HepG2 (cell line): ENCODE measurements around the gene NCOR2. TPM values are rescaled to one million over a fixed set of nuclear protein-coding genes. Genes with fewer than 3 reads are reported as not detected.

Source experiments
- ATAC-seq: fragments of 200-7000 bp; cut with Tn5 transposase; 3 replicates; pipeline ENCODE4 v1.9.1; 2020; ENCODE audit warnings: mild to moderate bottlenecking, moderate library complexity
- BruUV-seq: library from RNA; stranded (reverse); fragments of 400-500 nt; replicated peaks from 2 replicates; lab custom pipeline; 2021; lab: Mats Ljungman, UMichigan
- CTCF ChIA-PET: fragments of 300-600 bp; formaldehyde crosslinking; extraction: SDS; loops from one replicate; lab custom pipeline; 2021; ENCODE audit warnings: low total read pairs, inconsistent platforms, low intra/inter-chr PET ratio; lab: Yijun Ruan, JAX
- POLR2A ChIA-PET: fragments of 350-600 bp; sonication (Branson Sonifier 250); formaldehyde crosslinking; loops from one replicate; lab custom pipeline; 2020; ENCODE audit warnings: antibody characterized with exemption, inconsistent platforms; lab: Yijun Ruan, JAX
- DNase-seq: peaks from one replicate; pipeline ENCODE4 v3.0.0-alpha.2; 2015; ENCODE audit warnings: low spot score
- FAIRE-seq: peaks from 3 replicates; lab custom pipeline; 2011; peaks lifted over from hg19 to GRCh38; lab: Jason Lieb, UNC
- H2AFZ ChIP-seq: one replicate; pipeline ENCODE4 v1.6.1; 2011; ENCODE audit warnings: low read length, inconsistent platforms
- H3K27ac ChIP-seq: fragments of 300-600 bp; 3 replicates; pipeline ENCODE4 v1.8.0; 2011; ENCODE audit warnings: mixed run types, mild to moderate bottlenecking, mixed read lengths, low read length, inconsistent platforms; ENCODE audit not compliant: insufficient read depth; ENCODE audit errors: extremely low read length
- H3K27me3 ChIP-seq, 2 experiments: fragments of 200-600 bp in 1 of 2; 2 replicates in 1 of 2; 3 replicates in 1 of 2; pipeline versions ENCODE4 v1.6.0 to v1.8.0; 2011; ENCODE audit warnings: low read length in 2 of 2, mild to moderate bottlenecking in 2 of 2, moderate library complexity in 2 of 2, inconsistent platforms in 1 of 2; ENCODE audit not compliant: insufficient read depth in 2 of 2, control insufficient read depth in 1 of 2
- H3K36me3 ChIP-seq, 2 experiments: fragments of 200-600 bp in 1 of 2; replicated peaks in 1 of 2; 2 replicates in 1 of 2; 3 replicates in 1 of 2; pipeline versions ENCODE4 v1.5.1 to v1.8.0; 2011; ENCODE audit warnings: low read length in 2 of 2, inconsistent platforms in 1 of 2; ENCODE audit not compliant: insufficient read depth in 2 of 2, control insufficient read depth in 1 of 2
- H3K4me1 ChIP-seq: 2 replicates; pipeline ENCODE4 v1.5.1; 2012; ENCODE audit warnings: low read length, inconsistent platforms; ENCODE audit not compliant: insufficient read depth
- H3K4me2 ChIP-seq: 2 replicates; pipeline ENCODE4 v1.6.0; 2011; ENCODE audit warnings: low read depth, low read length, inconsistent platforms
- H3K4me3 ChIP-seq, 3 experiments: fragments of 200-600 bp in 1 of 3; sonication (generic), shearing (Covaris generic) in 1 of 3; replicated peaks in 1 of 3; 2 replicates each; pipeline ENCODE4 v1.5.1; 2011 to 2016; ENCODE audit warnings: low read length in 3 of 3, inconsistent platforms in 2 of 3, low read depth in 2 of 3, mild to moderate bottlenecking in 2 of 3, control low read depth in 1 of 3, mixed read lengths in 1 of 3; ENCODE audit not compliant: insufficient read depth in 1 of 3
- H3K79me2 ChIP-seq: one replicate; pipeline ENCODE4 v1.6.1; 2011; ENCODE audit warnings: low read length, inconsistent platforms; ENCODE audit not compliant: insufficient read depth
- H3K9ac ChIP-seq: 2 replicates; pipeline ENCODE4 v1.6.0; 2011; ENCODE audit warnings: mild to moderate bottlenecking, low read depth, low read length, inconsistent platforms; ENCODE audit not compliant: insufficient read depth
- H3K9me3 ChIP-seq: 2 replicates; pipeline ENCODE4 v1.5.1; 2012; ENCODE audit warnings: mild to moderate bottlenecking, low read length
- H4K20me1 ChIP-seq: 2 replicates; pipeline ENCODE4 v1.6.0; 2011; ENCODE audit warnings: inconsistent platforms, mild to moderate bottlenecking, low read length, moderate library complexity; ENCODE audit not compliant: insufficient read depth
- HCFC1 ChIP-seq: fragments of 150-350 bp; IDR thresholded peaks from 2 replicates; pipeline ENCODE4 v1.6.1; 2014; ENCODE audit warnings: low read depth, low read length
- MAFF ChIP-seq: IDR thresholded peaks from 2 replicates; pipeline ENCODE4 v1.6.1; 2011; ENCODE audit warnings: low read depth, low read length, improper control_type of control experiment
- PAWR ChIP-seq: sonication (generic); formaldehyde crosslinking; IDR thresholded peaks from 2 replicates; pipeline ENCODE4 v1.4.0; 2020; ENCODE audit warnings: missing genetic modification reagents, mild to moderate bottlenecking, borderline replicate concordance
- ZFP37 ChIP-seq: sonication (generic); formaldehyde crosslinking; IDR thresholded peaks from 2 replicates; pipeline ENCODE4 v1.4.0; 2020; ENCODE audit warnings: missing genetic modification reagents, borderline replicate concordance
- ZNF33B ChIP-seq: sonication (generic); formaldehyde crosslinking; IDR thresholded peaks from 2 replicates; pipeline ENCODE4 v1.5.1; 2020; ENCODE audit warnings: mild to moderate bottlenecking, missing genetic modification reagents
- ZNF34 ChIP-seq: sonication (generic); formaldehyde crosslinking; IDR thresholded peaks from 2 replicates; pipeline ENCODE4 v1.4.0; 2020; ENCODE audit warnings: mild to moderate bottlenecking, missing genetic modification reagents, borderline replicate concordance
- ZNF44 ChIP-seq: sonication (generic); formaldehyde crosslinking; IDR thresholded peaks from 2 replicates; pipeline ENCODE4 v1.5.1; 2020; ENCODE audit warnings: mild to moderate bottlenecking, missing genetic modification reagents
- ZNF460 ChIP-seq: sonication (generic); formaldehyde crosslinking; IDR thresholded peaks from 2 replicates; pipeline ENCODE4 v1.5.1; 2020; ENCODE audit warnings: missing genetic modification reagents, mild to moderate bottlenecking, borderline replicate concordance
- ZNF607 ChIP-seq: sonication (generic); formaldehyde crosslinking; IDR thresholded peaks from 2 replicates; pipeline ENCODE4 v1.5.1; 2020; ENCODE audit warnings: missing genetic modification reagents, mild to moderate bottlenecking, borderline replicate concordance
- ZNF660 ChIP-seq: sonication (generic); formaldehyde crosslinking; IDR thresholded peaks from 2 replicates; pipeline ENCODE4 v1.5.1; 2020; ENCODE audit warnings: mild to moderate bottlenecking, low read depth, missing genetic modification reagents, borderline replicate concordance
- ZNF83 ChIP-seq: sonication (generic); formaldehyde crosslinking; IDR thresholded peaks from 2 replicates; pipeline ENCODE4 v1.4.0; 2020; ENCODE audit warnings: missing genetic modification reagents, mild to moderate bottlenecking, borderline replicate concordance
- WGBS: methylation state at CpG from one replicate; pipeline ENCODE4 v1.1.6; 2017; ENCODE audit warnings: low lambda C conversion rate; 5-methylcytosine and 5-hydroxymethylcytosine counted together
- in situ Hi-C: cut with HindIII; loops from 2 replicates; pipeline ENCODE4 v1.10.0; 2017; ENCODE audit warnings: low pct_unique_long_range_greater_than_20kb; ENCODE audit not compliant: extremely low pct_ligation_motif_present
- intact Hi-C: fragments of 100-400 bp; cut with micrococcal nuclease; formaldehyde crosslinking; loops from one replicate; pipeline ENCODE4 v1.10.0; 2022; ENCODE audit not compliant: unreplicated experiment
- polyA plus RNA-seq, 8 experiments: library from polyadenylated mRNA; depleted of rRNA in 3 of 8; stranded (reverse) in 7 of 8; unstranded in 1 of 8; fragments of >200 nt; fragmentation: Illumina TruSeq in 4 of 8; extraction: Trizol in 4 of 8; gene quantifications; 2 replicates each; pipeline versions ENCODE4 v1.2.1 to v1.2.3, GENCODE V29; 2011 to 2016; ENCODE audit warnings: low read depth in 4 of 8, missing spikeins in 1 of 8, mixed read lengths in 1 of 8; ENCODE audit not compliant: insufficient read depth in 1 of 8
- total RNA-seq, 5 experiments: library from RNA; depleted of rRNA; stranded (reverse); fragments of >200 nt; fragmentation: Illumina TruSeq; extraction: Trizol; gene quantifications; 2 replicates each; pipeline ENCODE4 v1.2.3, GENCODE V29; 2016; ENCODE audit warnings: low read depth in 1 of 5
- TF ChIP-seq, protein P1 (sequence below): IDR thresholded peaks from 2 replicates; pipeline ENCODE4 v1.6.1; 2016; ENCODE audit warnings: mild to moderate bottlenecking
- TF ChIP-seq, protein P2 (sequence below): sonication (generic); formaldehyde crosslinking; IDR thresholded peaks from 2 replicates; pipeline ENCODE4 v1.4.0; 2020; ENCODE audit warnings: missing genetic modification reagents
- TF ChIP-seq, protein P3 (sequence below): sonication (generic); formaldehyde crosslinking; IDR thresholded peaks from 2 replicates; pipeline ENCODE4 v1.4.0; 2020; ENCODE audit warnings: missing genetic modification reagents
- TF ChIP-seq, protein P4 (sequence below): sonication (generic); formaldehyde crosslinking; conservative IDR thresholded peaks from 2 replicates; pipeline ENCODE4 v1.4.0; 2020; ENCODE audit warnings: missing genetic modification reagents

Gene NCOR2
- total and polyA plus RNA-seq, 2 of the 13 experiments (the other 11 are each of a cell fraction or from before 2014, with no cell fraction given) = 4.5 to 5.7 TPM

DNA sequence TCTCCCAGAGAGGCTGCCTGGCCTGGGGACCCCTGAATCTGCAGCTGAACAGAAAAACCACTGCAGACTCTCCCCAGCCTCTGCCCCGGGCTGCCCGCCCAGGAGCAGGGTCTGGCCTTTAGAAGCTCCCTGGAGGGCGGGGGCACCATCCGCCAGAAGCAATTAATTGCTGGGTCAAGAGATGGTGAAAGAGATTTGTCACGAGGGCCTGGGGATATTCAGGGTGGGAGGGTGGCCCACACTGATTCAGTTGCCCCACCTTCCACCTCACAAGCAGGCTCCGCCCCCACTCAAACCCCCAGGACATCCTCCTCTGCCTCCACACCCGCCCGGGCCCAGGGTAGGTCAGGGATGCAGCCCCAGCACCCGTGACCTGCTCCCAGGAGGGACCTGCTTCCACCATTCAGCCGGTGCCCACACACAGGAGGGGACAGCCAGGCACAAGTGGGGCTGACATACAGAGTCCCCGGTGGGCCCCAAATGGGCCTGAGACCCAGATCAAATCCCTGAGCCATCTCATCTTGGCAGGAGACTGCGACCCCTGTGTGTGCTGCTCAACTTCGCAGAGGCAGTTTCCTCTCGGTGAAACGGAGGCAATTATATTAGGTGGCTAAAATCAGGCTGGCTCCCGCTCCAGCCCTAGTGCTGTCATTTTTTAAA lies 23.0 kb downstream of the NCOR2 start:
- no peak overlapping the region for H3K27ac ChIP-seq
- H3K4me3 ChIP-seq = no peak overlapping the region
- 90% methylated on average over 10 of the region's 16 CpGs for WGBS
- DNase-seq (no peak), FAIRE-seq (no peak), ATAC-seq (no peak)
- no peak overlapping the region for H2AFZ ChIP-seq
- TF ChIP-seq ZNF44 = no peak
- no peak for TF ChIP-seq ZNF660 (CRISPR knock-in tag)
- no peak for TF ChIP-seq ZNF460 (CRISPR knock-in tag)
- TF ChIP-seq, protein P1, sequence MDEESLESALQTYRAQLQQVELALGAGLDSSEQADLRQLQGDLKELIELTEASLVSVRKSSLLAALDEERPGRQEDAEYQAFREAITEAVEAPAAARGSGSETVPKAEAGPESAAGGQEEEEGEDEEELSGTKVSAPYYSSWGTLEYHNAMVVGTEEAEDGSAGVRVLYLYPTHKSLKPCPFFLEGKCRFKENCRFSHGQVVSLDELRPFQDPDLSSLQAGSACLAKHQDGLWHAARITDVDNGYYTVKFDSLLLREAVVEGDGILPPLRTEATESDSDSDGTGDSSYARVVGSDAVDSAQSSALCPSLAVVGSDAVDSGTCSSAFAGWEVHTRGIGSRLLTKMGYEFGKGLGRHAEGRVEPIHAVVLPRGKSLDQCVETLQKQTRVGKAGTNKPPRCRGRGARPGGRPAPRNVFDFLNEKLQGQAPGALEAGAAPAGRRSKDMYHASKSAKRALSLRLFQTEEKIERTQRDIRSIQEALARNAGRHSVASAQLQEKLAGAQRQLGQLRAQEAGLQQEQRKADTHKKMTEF = no peak
- no peak for TF ChIP-seq ZNF33B
- no peak for TF ChIP-seq ZFP37 (CRISPR knock-in tag)
- TF ChIP-seq, protein P2, sequence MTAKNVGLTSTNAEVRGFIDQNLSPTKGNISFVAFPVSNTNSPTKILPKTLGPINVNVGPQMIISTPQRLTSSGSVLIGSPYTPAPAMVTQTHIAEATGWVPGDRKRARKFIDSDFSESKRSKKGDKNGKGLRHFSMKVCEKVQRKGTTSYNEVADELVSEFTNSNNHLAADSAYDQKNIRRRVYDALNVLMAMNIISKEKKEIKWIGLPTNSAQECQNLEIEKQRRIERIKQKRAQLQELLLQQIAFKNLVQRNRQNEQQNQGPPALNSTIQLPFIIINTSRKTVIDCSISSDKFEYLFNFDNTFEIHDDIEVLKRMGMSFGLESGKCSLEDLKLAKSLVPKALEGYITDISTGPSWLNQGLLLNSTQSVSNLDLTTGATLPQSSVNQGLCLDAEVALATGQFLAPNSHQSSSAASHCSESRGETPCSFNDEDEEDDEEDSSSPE (CRISPR knock-in tag) = no peak
- TF ChIP-seq ZNF607 (CRISPR knock-in tag) = no peak
- TF ChIP-seq ZNF83 (CRISPR knock-in tag) = no peak
- TF ChIP-seq, protein P3, sequence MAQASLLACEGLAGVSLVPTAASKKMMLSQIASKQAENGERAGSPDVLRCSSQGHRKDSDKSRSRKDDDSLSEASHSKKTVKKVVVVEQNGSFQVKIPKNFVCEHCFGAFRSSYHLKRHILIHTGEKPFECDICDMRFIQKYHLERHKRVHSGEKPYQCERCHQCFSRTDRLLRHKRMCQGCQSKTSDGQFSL (CRISPR knock-in tag) = no peak
- no peak for TF ChIP-seq MAFF
- no peak for TF ChIP-seq HCFC1
- no peak for TF ChIP-seq PAWR
- TF ChIP-seq, protein P4, sequence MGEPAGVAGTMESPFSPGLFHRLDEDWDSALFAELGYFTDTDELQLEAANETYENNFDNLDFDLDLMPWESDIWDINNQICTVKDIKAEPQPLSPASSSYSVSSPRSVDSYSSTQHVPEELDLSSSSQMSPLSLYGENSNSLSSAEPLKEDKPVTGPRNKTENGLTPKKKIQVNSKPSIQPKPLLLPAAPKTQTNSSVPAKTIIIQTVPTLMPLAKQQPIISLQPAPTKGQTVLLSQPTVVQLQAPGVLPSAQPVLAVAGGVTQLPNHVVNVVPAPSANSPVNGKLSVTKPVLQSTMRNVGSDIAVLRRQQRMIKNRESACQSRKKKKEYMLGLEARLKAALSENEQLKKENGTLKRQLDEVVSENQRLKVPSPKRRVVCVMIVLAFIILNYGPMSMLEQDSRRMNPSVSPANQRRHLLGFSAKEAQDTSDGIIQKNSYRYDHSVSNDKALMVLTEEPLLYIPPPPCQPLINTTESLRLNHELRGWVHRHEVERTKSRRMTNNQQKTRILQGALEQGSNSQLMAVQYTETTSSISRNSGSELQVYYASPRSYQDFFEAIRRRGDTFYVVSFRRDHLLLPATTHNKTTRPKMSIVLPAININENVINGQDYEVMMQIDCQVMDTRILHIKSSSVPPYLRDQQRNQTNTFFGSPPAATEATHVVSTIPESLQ = no peak
- TF ChIP-seq ZNF34 (CRISPR knock-in tag) = no peak
- in situ Hi-C loops = no loop called here
- peaks cover 11% of the 10 kb centered on the region for H3K79me2 ChIP-seq
- no peak overlapping the region for H3K9ac ChIP-seq
- POLR2A ChIA-PET = no interaction called here
- BruUV-seq = no TSS peak
- CTCF ChIA-PET = no interaction called here
- H4K20me1 ChIP-seq = peaks cover 24% of the 10 kb centered on the region; the same call in 1 of the 2 replicates
- peaks cover 0 to 1% of the 10 kb centered on the region in 2 experiments; a peak in 3 of 5 replicates for H3K36me3 ChIP-seq
- peaks cover 17% of the 10 kb centered on the region for H3K4me1 ChIP-seq
- no peak overlapping the region for H3K4me2 ChIP-seq
- H3K27me3 ChIP-seq = no peaks in the 10 kb centered on the region
- intact Hi-C loops = no loop called here
- no peaks in the 10 kb centered on the region for H3K9me3 ChIP-seq
